SIG-M5 treated with dmso at 0.1 percent for 504 hours (cell line): Measurements from ENCODE around the gene ADCY2.
A peak's percentile ranks its signal among the peaks of the same experiment; 100 is the strongest.

ENCODE experiments used
- DNase-seq: peaks from one replicate; lab custom pipeline; 2025; ENCODE audit not compliant: unreplicated experiment; lab: John Stamatoyannopoulos, UW

Gene ADCY2

GRCh38 chr5:7816535-7816901 is 420.6 kb downstream of the ADCY2 start:
- no peak for DNase-seq

DNA sequence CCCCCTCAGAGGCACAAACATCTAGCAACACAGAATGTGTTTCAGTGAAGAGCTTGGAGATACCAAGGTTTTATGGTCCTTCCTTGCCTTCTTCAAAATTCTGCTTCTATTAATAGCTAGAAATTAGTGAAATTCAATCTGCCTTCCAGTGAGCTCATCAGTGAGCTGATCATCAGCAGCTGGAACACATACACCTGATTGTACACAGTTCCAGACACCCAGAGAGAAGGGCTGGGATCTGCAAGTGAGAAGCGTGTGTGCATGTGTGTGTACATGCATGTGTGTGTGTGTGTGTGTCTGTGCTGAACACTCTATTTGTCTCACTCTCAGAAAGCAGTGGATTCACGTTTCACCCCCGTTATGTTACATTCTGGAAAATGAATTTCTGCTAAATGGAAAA is 426.5 kb downstream of the ADCY2 start:
- no peak for DNase-seq

DNA sequence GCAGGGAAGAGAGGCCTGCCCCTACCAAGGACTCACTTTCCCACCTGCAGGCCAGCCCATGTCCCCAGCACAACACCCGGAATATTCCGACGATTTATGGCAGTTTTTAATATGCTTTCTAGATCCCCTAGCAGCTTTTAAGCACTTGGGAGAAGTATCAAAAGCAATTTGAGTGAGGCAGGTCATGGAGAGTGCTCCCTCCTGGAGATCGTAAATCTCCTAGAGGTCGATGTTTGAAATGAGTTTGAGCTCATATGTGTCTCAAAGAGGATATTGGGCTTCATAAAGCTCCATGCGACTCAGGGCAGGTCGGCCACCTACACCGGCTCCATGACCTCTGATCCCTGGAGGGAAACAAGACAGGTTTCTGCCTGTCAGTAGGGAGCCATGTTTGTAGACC is 427.7 kb downstream of the ADCY2 start:
- no peak for DNase-seq

GRCh38 chr5:7824995-7825394 is 429.1 kb downstream of the ADCY2 start:
- DNase-seq: no peak

DNA sequence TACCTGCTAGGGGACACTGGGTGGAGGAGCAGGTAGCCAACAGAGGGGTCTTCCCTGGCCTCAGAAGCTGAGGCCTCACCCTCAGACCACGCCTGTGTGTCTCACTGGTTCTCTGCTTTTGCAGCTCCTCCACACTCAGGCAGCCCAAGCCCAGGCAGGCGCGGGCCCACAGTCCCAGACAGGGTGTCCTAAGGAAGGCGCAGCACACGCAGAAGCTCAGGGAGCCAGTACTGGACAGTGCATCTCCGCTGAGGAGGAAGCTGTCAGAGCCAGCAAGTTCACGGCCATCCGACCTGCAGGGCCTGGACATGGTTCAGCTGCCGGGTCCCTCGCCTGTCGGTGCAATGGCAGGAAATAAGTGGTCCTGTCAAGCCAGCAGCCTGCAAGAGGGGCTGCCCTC is 429.7 kb downstream of the ADCY2 start:
- no peak for DNase-seq

DNA sequence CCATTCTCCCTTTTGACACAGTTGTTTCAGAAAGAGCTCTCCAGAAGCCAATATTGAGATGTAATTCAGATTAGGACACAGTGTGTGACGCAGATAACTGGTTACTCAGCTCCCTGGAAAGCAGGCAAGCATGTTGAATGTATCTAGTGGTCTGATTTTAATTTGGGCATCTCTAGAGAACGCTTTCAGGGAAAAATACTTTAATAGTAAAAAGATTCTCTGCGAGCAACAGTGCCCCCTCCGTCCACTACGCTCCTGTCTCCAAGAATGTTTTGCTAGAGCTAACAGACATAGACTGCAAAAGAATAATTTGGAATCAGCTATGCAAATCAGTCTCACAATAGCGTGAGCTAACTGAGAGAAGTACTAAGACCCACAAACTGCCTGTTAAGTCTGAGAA is 431.7 kb downstream of the ADCY2 start:
- DNase-seq: no peak

- DNase-seq: no peak
Measured at GRCh38 chr5:7828269-7828668, 432.3 kb downstream of the ADCY2 start.

DNA sequence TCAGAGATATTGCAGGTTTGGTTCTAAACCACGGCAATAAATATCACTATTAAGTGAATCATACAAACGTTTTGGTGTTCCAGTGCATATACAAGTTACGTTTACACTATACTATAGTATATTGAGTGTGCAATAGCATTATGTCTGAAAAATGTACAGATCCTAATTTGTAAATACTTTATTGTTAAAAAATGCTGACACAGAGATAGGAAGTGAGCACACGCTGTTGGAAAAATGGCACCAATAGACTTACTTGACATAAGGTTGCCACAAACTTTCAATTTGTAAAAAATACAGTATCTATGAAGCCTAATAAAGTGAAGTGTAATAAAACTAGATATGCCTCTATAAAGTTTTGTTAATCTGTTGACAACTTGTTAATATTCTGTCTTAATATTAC is 439.0 kb downstream of the ADCY2 start:
- no peak for DNase-seq

DNA sequence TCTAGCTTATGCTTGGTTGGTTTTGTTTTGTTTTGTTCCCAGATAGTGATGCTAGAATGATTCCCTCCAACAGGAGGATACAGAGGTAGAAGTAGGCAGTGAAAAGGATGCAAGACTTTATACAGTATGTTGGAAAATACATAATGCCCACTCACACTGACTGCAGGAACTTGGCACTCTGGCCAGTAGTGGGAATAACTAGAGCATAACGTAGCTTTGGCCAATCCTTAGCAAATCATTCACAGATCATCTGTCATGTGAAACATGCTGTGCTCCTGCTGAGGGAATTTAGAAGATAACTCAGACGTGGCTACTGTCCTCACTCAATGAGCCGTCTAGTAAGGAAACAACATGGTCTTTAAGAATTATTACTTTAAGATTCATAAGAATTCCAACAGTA is 441.5 kb downstream of the ADCY2 start:
- DNase-seq: no peak

GRCh38 chr5:7842531-7842930 is 446.6 kb downstream of the ADCY2 start:
- DNase-seq: no peak

DNA sequence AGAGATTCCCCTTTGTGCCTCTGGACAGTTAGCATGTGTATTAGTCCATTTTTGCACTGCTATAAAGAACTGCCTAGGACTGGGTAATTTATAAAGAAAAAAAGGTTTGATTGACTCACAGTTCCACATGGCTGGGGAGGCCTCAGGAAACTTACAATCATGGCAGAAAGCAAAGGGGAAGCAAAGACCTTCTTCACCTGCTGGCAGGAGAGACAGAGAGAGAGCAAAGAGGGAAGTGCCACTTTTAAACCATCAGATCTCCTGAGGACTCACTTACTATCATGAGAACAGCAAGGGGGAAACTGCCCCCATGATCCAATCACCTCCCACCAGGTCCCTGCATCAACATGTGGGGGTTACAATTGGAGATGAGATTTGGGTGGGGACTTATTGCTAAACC is 449.0 kb downstream of the ADCY2 start:
- DNase-seq: no peak

DNA sequence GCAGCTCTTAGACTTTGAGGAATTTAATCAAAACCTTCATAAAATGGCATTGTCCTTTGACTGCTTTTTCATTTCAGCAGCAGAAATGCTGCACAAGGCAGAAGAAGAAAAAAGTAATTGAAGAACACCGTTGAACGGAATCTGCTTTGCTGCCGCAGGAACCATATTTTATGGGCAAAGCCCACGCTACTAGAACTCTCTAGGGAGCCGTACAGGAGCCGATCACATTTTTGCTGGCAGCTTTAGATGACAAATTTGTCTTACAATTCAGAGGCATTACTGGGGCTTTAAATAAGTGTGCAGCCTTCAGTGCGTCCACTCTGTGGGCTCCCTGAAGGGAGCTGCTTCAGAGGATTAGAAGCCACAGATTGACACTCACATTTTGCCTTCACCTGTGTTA is 449.6 kb downstream of the ADCY2 start:
- no peak for DNase-seq

GRCh38 chr5:7846327-7846726 is 450.4 kb downstream of the ADCY2 start:
- no peak for DNase-seq

- DNase-seq: no peak
Measured at GRCh38 chr5:7848296-7848695, 452.4 kb downstream of the ADCY2 start.

GRCh38 chr5:7849681-7850394 is 453.9 kb downstream of the ADCY2 start:
- DNase-seq: no peak

DNA sequence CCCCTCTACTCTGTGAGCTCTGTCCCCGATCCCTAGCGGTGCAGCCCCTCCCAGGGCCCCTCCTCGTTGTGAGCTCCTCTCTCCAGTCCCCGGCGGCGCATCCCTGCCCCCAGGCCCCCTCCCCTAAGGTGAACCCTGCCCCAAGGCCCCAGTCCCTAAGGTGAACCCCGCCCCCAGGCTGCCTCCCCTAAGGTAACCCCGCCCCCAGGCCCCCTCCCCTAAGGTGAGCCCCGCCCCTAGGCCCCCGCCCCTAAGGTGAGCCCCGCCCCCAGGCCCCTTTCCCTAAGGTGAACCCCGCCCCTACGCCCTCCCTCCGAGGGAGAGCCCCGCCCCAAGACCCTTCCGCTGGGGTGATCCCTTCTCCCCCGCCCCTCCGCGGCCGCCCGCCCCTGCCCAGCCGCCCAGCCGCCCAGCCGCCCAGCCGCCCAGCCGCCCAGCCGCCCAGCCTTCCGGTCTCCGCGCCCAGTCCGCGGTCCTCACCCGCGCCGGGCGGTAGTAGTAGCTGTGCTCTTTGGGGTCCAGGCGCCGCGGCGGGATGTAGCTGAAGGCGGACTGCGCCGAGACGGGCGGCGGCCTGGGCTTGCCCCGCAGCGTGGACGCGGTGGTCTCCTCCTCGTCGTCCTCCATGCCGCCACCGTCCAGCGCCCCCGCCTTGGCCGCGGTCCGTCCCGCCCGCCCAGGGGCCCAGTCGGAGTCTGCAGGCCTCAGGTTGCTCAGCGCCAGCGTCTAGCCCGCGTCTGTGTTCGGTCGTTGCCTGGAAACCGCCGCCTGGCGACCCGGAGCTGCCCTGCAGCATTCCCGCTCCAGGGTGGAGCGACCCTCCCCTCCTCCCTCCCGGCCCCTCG is 454.7 kb downstream of the ADCY2 start, which contains the start of gene CFAP90:
TSS of gene CFAP90 (minus strand) at position 739 of the 845 bp plus-strand sequence. CDS start at position 627, 112 bp downstream.
- no peak for DNase-seq

GRCh38 chr5:7851240-7851592 is 455.3 kb downstream of the ADCY2 start:
- DNase-seq: no peak

DNA sequence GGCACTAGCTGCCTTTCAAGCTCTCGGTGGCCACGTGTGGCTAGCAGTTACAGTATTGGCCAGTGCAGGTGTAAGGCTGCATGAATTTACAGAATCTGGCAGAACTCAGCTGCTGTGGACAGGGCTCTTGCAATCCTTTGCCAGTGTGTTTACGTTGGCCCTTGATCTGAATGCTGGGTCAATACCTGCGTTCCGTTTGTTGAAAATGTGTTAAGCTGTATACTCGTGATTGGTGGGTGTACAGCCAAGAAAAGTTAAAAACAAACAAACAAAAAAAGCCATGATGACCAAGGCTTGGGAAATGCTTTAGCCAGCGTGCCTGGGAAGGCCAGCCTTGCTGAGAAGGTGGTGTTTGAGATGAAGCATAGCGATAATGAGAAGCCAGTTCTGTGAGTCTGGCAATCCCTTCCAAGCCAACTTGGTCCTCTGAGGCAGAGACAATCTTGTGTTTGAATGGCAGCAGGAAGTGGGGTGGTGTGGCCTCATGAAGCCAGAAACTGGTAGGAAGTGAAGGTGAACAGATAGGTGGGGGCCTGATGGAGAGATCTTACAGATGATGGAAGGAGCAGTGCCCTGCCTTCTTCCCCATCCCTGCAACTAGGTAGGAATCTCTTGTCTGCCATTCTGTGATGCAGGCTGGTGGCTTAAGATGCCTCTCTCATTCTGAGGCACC is 455.8 kb downstream of the ADCY2 start:
- DNase-seq: no peak

- no peak for DNase-seq
Measured at GRCh38 chr5:7852542-7852941, 456.6 kb downstream of the ADCY2 start.

- no peak for DNase-seq
Measured at GRCh38 chr5:7852988-7853387, 457.1 kb downstream of the ADCY2 start.

DNA sequence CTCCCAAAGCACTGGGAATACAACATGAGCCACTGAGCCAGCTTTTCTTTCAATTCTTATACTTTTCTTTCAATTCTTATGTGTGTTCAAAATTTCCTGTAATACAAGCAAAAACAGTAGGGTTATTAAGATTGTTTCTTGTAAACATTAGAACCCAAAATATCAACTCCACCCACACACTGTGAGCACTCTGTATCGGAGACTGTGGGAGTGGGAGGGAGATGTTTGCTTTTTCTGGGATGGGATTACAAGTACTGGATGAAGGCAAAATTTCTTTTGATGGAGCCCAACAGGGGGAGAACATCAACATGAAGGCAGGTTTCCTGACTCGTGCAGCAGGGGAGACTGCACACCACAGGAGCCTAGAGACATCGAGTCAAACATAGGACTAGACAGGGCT is 459.7 kb downstream of the ADCY2 start:
- no peak for DNase-seq

- peak; percentile 60 for DNase-seq
Measured at GRCh38 chr5:7856855-7857254, 460.9 kb downstream of the ADCY2 start.
